DOHH2 (cell line): ENCODE measurements around the gene SMG6.

Experiments used
- H3F3A ChIP-seq: fragments of 200-600 bp; sonication (generic), shearing (Covaris generic); 2 replicates; pipeline ENCODE4 v1.6.0; 2016; ENCODE audit warnings: antibody characterized with exemption, mild to moderate bottlenecking; ENCODE audit not compliant: control insufficient read depth, insufficient read depth
- H3K27ac ChIP-seq: fragments of 200-600 bp; sonication (generic); 2 replicates; pipeline ENCODE4 v1.5.1; 2014; ENCODE audit warnings: low read depth, mild to moderate bottlenecking, low read length, moderate library complexity
- H3K27me3 ChIP-seq: fragments of 200-600 bp; sonication (generic); 2 replicates; pipeline ENCODE4 v1.6.1; 2014; ENCODE audit warnings: mild to moderate bottlenecking, low read length, mixed read lengths; ENCODE audit not compliant: control insufficient read depth
- H3K36me3 ChIP-seq: fragments of 200-600 bp; sonication (generic); 2 replicates; pipeline ENCODE4 v1.6.1; 2014; ENCODE audit warnings: mild to moderate bottlenecking, low read length, moderate library complexity, mixed read lengths; ENCODE audit not compliant: control insufficient read depth
- H3K4me1 ChIP-seq: fragments of 200-600 bp; sonication (generic); 2 replicates; pipeline ENCODE4 v1.6.1; 2014; ENCODE audit warnings: mild to moderate bottlenecking, low read length, mixed read lengths; ENCODE audit not compliant: control insufficient read depth
- H3K4me2 ChIP-seq: fragments of 200-600 bp; sonication (generic); 2 replicates; pipeline ENCODE4 v1.6.0; 2014; ENCODE audit warnings: mild to moderate bottlenecking, low read length, moderate library complexity
- H3K4me3 ChIP-seq: fragments of 200-600 bp; sonication (generic); 2 replicates; pipeline ENCODE4 v1.5.1; 2014; ENCODE audit warnings: mild to moderate bottlenecking, low read length, mixed read lengths
- H3K79me2 ChIP-seq: fragments of 200-600 bp; sonication (generic); 2 replicates; pipeline ENCODE4 v1.6.1; 2014; ENCODE audit warnings: mild to moderate bottlenecking, low read length, mixed read lengths; ENCODE audit not compliant: control insufficient read depth
- H3K9me2 ChIP-seq: fragments of 200-600 bp; sonication (generic); replicated peaks from 2 replicates; pipeline ENCODE4 v1.6.1; 2014; ENCODE audit warnings: mild to moderate bottlenecking, low read length, mixed read lengths; ENCODE audit not compliant: control insufficient read depth
- H3K9me3 ChIP-seq: fragments of 200-600 bp; sonication (generic); 2 replicates; pipeline ENCODE4 v1.6.1; 2014; ENCODE audit warnings: antibody characterized with exemption, low read length, mixed read lengths; ENCODE audit not compliant: control insufficient read depth, insufficient read depth
- H4K20me1 ChIP-seq: fragments of 200-600 bp; sonication (generic); 2 replicates; pipeline ENCODE4 v1.6.0; 2014; ENCODE audit warnings: low read depth, mild to moderate bottlenecking, antibody characterized with exemption, low read length, moderate library complexity; ENCODE audit not compliant: control insufficient read depth, insufficient read depth
- CTCF ChIP-seq: fragments of 200-600 bp; sonication (generic); IDR thresholded peaks from one replicate; pipeline ENCODE4 v1.5.1; 2014; ENCODE audit warnings: antibody characterized with exemption, mild to moderate bottlenecking, low read depth, low read length; ENCODE audit not compliant: poor library complexity, severe bottlenecking
- EZH2phosphoT487 ChIP-seq: fragments of 200-600 bp; sonication (generic); IDR thresholded peaks from 2 replicates; pipeline ENCODE4 v1.6.1; 2017; ENCODE audit warnings: borderline replicate concordance, mild to moderate bottlenecking, antibody characterized with exemption, low read length, moderate library complexity, mixed read lengths

SMG6 gene

GRCh38 chr17:2083613-2084035 lies 220.0 kb downstream of the SMG6 start:
- no peak for TF ChIP-seq EZH2phosphoT487
- no peak for TF ChIP-seq CTCF
- Histone ChIP-seq H3K4me3 (no peak overlapping the region), H3K27ac (no peak overlapping the region), H3K9me3 (no peaks in the 10 kb centered on the region), H3K27me3 (no peaks in the 10 kb centered on the region), H4K20me1 (no peaks in the 10 kb centered on the region; the same call in none of the 2 replicates), H3K79me2 (no peaks in the 10 kb centered on the region), H3K4me1 (peaks cover 26% of the 10 kb centered on the region), H3K9me2 (no peaks in the 10 kb centered on the region), H3F3A (no peaks in the 10 kb centered on the region), H3K36me3 (peaks cover 10% of the 10 kb centered on the region), H3K4me2 (no peak overlapping the region)

- no peak overlapping the region for H3K27ac ChIP-seq
- H3K79me2 ChIP-seq, result no peaks in the 10 kb centered on the region
- TF ChIP-seq EZH2phosphoT487, result no peak
- no peak for TF ChIP-seq CTCF
- no peaks in the 10 kb centered on the region for H3K27me3 ChIP-seq
- H3K9me2 ChIP-seq, result no peaks in the 10 kb centered on the region
- H3F3A ChIP-seq, result no peaks in the 10 kb centered on the region
- H4K20me1 ChIP-seq, result no peaks in the 10 kb centered on the region
- H3K4me3 ChIP-seq, result no peak overlapping the region
- H3K9me3 ChIP-seq, result no peaks in the 10 kb centered on the region
- H3K4me2 ChIP-seq, result no peak overlapping the region
- H3K4me1 ChIP-seq, result peaks cover 12% of the 10 kb centered on the region
- H3K36me3 ChIP-seq, result peaks cover 12% of the 10 kb centered on the region
Measured at GRCh38 chr17:2082003-2082781, 221.4 kb downstream of the SMG6 start.

GRCh38 chr17:2081564-2081963 lies 222.0 kb downstream of the SMG6 start:
- Histone ChIP-seq H3K4me1 (peaks cover 6% of the 10 kb centered on the region), H3K4me2 (no peak overlapping the region), H4K20me1 (no peaks in the 10 kb centered on the region), H3K9me3 (no peaks in the 10 kb centered on the region), H3K27ac (no peak overlapping the region), H3K4me3 (no peak overlapping the region), H3K36me3 (peaks cover 12% of the 10 kb centered on the region), H3K79me2 (no peaks in the 10 kb centered on the region), H3K9me2 (no peaks in the 10 kb centered on the region), H3K27me3 (no peaks in the 10 kb centered on the region), H3F3A (no peaks in the 10 kb centered on the region)
- TF ChIP-seq EZH2phosphoT487 (no peak), CTCF (no peak)
